ELR (cell line): ENCODE data around the gene RASA3.
"Not testable (repeated sequence)": the region's sequence is repeated elsewhere in the genome, so short reads cannot be mapped to it uniquely, and the experiment has no call there.

Source experiments
- DNase-seq: peaks from one replicate; pipeline ENCODE4 v3.0.0-alpha.2; 2015; ENCODE audit warnings: low read depth

RASA3 gene

GRCh38 chr13:114132419-114133121 lies at the start of gene RASA3:
TSS of gene RASA3 (minus strand) at chr13:114132623. CDS start at chr13:114132489, 134 bp downstream.
- DNase-seq: peak; percentile 84

GRCh38 chr13:114179087-114179658 lies 46.8 kb upstream of the RASA3 start, which contains the start of gene CFAP97D2:
TSS of gene CFAP97D2 (plus strand) at chr13:114179257. CDS start at chr13:114179331, 74 bp downstream.
- no peak for DNase-seq

GRCh38 chr13:114177245-114178010 lies 45.0 kb upstream of the RASA3 start:
- DNase-seq: peak; percentile 10

GRCh38 chr13:114176359-114176902 lies 44.0 kb upstream of the RASA3 start:
- not testable (repeated sequence) for DNase-seq

- no peak for DNase-seq
Measured at GRCh38 chr13:114174529-114174961, 42.1 kb upstream of the RASA3 start.

GRCh38 chr13:114173745-114174144 lies 41.3 kb upstream of the RASA3 start:
- no peak for DNase-seq

- DNase-seq: no peak
Measured at GRCh38 chr13:114173272-114173671, 40.8 kb upstream of the RASA3 start.

GRCh38 chr13:114167885-114168284 lies 35.5 kb upstream of the RASA3 start:
- no peak for DNase-seq

- peak; percentile 39 for DNase-seq
Measured at GRCh38 chr13:114167426-114167825, 35.0 kb upstream of the RASA3 start.

- no peak for DNase-seq
Measured at GRCh38 chr13:114166381-114167131, 34.1 kb upstream of the RASA3 start.

GRCh38 chr13:114164681-114165429 lies 32.4 kb upstream of the RASA3 start:
- no peak for DNase-seq

- no peak for DNase-seq
Measured at GRCh38 chr13:114164053-114164452, 31.6 kb upstream of the RASA3 start.

GRCh38 chr13:114162533-114162922 lies 30.1 kb upstream of the RASA3 start:
- DNase-seq: no peak

GRCh38 chr13:114161644-114162532 lies 29.5 kb upstream of the RASA3 start:
- DNase-seq: peak; percentile 29

- DNase-seq: no peak
Measured at GRCh38 chr13:114161028-114161556, 28.7 kb upstream of the RASA3 start.

- DNase-seq: not testable (repeated sequence)
Measured at GRCh38 chr13:114158869-114159666, 26.6 kb upstream of the RASA3 start.

- no peak for DNase-seq
Measured at GRCh38 chr13:114157869-114158495, 25.6 kb upstream of the RASA3 start.
